Thyroid gland (tissue), 4 donors: ENCODE data around the gene TMEM175. TPM values are rescaled to one million over a fixed set of nuclear protein-coding genes. Genes with fewer than 3 reads are reported as not detected.

Experiments used
- DNase-seq, 2 donors: peaks; one replicate each; pipeline ENCODE4 v3.0.0-alpha.2; 2019
- H3K27ac ChIP-seq, 3 donors: fragments of 200-600 bp; sonication (generic); 1 replicate in 2 of 3; 2 replicates in 1 of 3; pipeline ENCODE4 v1.5.1; 2016 to 2019; ENCODE audit warnings: mild to moderate bottlenecking in 1 of 3, moderate library complexity in 1 of 3
- H3K27me3 ChIP-seq: fragments of 200-600 bp; sonication (generic); one replicate; pipeline ENCODE4 v1.5.1; 2019
- H3K36me3 ChIP-seq, 2 donors: fragments of 200-600 bp; sonication (generic); one replicate each; pipeline ENCODE4 v1.5.1; 2016 to 2019
- H3K4me1 ChIP-seq, 2 donors: fragments of 200-600 bp; sonication (generic); one replicate each; pipeline ENCODE4 v1.5.1; 2017 to 2019
- H3K4me3 ChIP-seq, 3 donors: fragments of 200-600 bp; sonication (generic); replicated peaks in 1 of 3; 1 replicate in 2 of 3; 2 replicates in 1 of 3; pipeline ENCODE4 v1.5.1; 2016; ENCODE audit warnings: mild to moderate bottlenecking in 1 of 3
- H3K9me3 ChIP-seq: fragments of 200-600 bp; sonication (generic); one replicate; pipeline ENCODE4 v1.5.1; 2017
- CTCF ChIP-seq, 6 experiments: fragments of 200-600 bp in 3 of 6; fragments of 450-650 bp in 3 of 6; sonication (generic) in 3 of 6; IDR thresholded peaks; one replicate each; pipeline ENCODE4 v1.5.1; 2016 to 2019; ENCODE audit warnings: antibody characterized with exemption in 6 of 6, mild to moderate bottlenecking in 2 of 6, inconsistent platforms in 1 of 6, moderate library complexity in 1 of 6
- POLR2A ChIP-seq, 2 donors: fragments of 450-650 bp; IDR thresholded peaks; one replicate each; pipeline ENCODE4 v1.6.1; 2017; ENCODE audit warnings: antibody characterized with exemption in 2 of 2, mild to moderate bottlenecking in 2 of 2, moderate library complexity in 1 of 2
- WGBS, 2 donors: methylation state at CpG; one replicate each; pipeline ENCODE4 v1.1.5; 2017; 5-methylcytosine and 5-hydroxymethylcytosine counted together
- intact Hi-C: fragments of 100-400 bp; cut with DNase I; formaldehyde crosslinking; loops from one replicate; pipeline ENCODE4 v1.15.1; 2023
- total RNA-seq, 4 donors: library from RNA; depleted of rRNA; stranded (reverse); fragments of >200 nt; gene quantifications; one replicate each; pipeline ENCODE4 v1.2.3, GENCODE V29; 2016

Gene TMEM175
- total RNA-seq, 4 donors from 2014 or later: 33.6 to 63.9 (median 40.4) TPM

DNA sequence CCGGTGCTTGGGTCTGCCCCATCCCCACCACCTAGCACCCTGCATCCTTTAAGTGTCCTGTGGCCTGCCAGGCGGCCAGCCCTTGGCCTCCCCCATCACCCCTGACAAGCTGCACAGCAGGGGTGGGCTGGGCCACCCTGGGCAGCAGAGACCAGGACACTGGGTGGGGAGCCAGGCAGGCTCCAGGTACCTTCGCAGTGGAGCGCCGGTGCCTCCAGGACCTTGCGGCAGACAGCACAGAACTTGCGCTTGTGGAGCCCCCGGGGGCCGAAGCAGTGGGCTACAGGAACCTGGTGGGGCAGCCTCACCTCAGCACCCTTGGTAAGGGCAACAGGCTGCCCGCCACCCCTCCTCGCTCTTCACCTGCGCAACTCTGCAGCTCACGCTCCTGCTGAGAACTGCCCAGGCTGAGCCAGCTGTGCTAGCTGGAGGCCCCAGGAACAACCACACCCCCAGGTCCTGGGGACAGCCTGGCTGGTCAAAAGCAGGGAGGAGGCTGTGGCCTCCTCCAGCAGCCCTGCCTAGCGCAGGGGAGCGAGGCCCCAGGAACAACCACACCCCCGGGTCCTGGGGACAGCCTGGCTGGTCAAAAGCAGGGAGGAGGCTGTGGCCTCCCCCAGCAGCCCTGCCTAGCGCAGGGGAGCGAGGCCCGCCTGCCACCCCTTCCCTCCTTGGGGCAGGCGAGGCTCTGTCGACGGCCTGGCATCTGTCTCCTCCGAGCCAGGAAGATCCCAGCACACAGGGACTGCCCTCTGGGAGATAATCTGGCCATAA is 36.5 kb downstream of the TMEM175 start:
- peaks cover 19% of the 10 kb centered on the region in 2 donors for H3K4me1 ChIP-seq
- no peaks in the 10 kb centered on the region for H3K27me3 ChIP-seq
- H3K36me3 ChIP-seq: no peaks in the 10 kb centered on the region
- DNase-seq: no peak
- H3K27ac ChIP-seq: no peak overlapping the region
- intact Hi-C loops: no loop called here
- no peaks in the 10 kb centered on the region for H3K9me3 ChIP-seq
- H3K4me3 ChIP-seq: no peak overlapping the region
- 87 to 92% methylated on average over 9 to 16 of the region's 23 CpGs for WGBS, 2 donors
- TF ChIP-seq CTCF (IDR thresholded peaks at IDR 0.05) (no peak), POLR2A (IDR thresholded peaks at IDR 0.05) (no peak)

DNA sequence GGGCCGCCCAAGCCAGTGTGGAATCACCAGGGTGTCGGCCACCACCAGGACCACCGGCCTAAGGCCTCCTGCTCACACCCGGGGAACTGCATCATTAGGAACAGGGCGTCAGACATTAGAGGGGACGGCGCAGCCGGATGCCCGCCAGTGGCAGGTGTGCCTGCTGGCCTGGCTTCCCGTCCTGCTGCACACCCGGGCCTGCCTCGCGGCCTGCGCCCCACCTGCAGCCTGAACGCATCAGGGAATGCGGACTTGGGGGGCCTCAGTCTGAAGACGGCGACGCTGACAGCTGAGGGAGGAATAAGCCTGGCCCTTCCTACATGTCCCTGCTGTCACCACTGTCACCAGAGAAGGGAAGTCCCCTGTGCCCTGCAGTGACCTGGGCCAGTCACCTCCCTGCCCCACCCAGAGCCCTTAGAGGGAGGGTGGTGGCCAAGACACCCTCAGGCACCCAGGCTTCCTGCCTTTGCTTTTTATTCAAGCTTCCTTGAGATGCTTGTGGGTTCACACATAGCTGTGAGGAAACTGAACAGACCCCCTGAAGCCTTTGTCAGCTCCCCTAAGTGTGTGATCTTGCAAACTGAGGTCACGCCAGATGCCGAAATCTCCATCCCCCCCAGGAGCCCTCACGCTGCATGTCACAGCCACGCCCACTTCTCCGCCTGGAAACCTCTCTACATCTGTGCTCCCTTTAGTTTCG is 37.9 kb downstream of the TMEM175 start:
- no peak overlapping the region for H3K27ac ChIP-seq
- TF ChIP-seq CTCF (IDR thresholded peaks at IDR 0.05) (no peak), POLR2A (IDR thresholded peaks at IDR 0.05) (no peak)
- no peak for DNase-seq
- H3K36me3 ChIP-seq: no peaks in the 10 kb centered on the region
- no peaks in the 10 kb centered on the region for H3K9me3 ChIP-seq
- intact Hi-C loops: no loop called here
- 89 to 96% methylated on average over 17 to 19 of the region's 25 CpGs for WGBS, 2 donors
- H3K4me3 ChIP-seq: no peak overlapping the region
- H3K4me1 ChIP-seq: peaks cover 19 to 21% of the 10 kb centered on the region in 2 donors
- no peaks in the 10 kb centered on the region for H3K27me3 ChIP-seq

DNA sequence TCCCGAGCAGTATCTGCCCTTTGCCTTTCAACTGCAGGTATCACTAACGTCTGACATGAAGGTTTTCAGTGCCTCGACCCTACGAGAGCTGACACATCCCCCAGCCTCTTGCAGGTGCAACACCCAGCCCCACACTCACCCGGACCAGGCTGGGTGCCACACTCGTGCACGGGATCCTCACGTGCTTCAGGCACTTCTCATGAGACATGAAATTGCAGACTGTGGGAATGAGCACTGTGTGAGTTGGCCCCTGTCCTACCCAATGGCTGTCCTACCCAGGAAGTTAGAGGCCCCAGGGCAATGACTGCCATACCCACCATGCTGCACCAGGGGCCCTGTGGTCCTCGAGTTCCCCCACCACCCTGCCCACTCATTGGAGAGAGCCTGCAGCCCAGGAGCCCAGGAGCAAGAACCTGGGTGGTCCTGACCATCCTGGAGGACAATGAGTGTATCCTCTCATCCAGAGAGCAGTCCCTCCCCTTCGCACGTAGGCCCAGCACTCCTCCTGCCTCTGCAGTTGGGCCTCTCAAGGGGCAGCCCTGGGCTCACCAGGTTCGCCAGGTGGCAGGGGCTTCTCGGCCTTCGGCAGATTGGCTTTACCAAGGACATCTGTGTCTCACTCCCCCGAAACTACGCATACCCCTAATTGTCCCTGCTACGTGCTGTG is 38.7 kb downstream of the TMEM175 start:
- WGBS, 2 donors: 86 to 87% methylated on average over 15 to 16 of the region's 17 CpGs

DNA sequence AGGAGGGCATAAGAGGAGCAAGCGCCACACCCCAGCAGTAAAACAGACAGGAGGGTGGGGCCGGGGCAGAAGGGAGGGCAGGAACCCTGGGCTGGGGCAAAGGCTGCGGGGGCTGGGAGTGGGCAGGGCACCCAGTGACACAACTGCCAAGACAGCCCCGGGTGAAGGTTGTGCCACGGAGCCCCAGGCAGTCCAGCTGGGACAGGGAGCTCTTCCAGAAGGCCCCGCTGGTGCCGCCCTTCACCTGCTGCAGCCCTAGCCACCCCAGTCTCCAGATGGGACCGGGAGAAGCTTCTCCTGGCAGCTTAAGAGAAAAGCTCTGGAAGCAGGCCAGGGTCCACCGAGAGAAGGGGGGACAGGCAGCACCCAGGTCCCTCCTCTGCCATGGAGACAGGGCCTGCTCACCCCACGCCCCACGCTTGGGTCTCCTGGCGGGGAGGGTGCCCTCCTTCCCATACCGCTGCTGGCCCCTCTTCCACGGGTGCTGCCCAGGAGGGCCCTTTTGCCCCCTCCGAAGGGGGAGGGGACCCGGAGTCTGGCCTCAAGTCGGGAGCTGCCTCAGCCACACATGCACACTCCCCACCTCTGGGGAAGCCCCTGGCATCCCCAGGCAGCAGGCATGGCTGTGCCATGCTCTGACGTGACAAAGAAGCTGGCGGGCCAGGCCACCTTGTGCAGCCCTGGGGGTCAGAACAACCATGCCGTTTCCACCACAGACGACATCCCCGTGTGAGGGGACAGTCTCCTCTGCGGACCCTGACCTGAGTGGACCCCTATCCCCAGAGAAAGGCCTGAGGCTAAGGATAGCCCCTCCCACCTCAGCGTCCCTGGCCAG is 39.6 kb downstream of the TMEM175 start:
- WGBS, 2 donors: 61 to 68% methylated on average over 5 to 10 of the region's 24 CpGs
- no peaks in the 10 kb centered on the region for H3K36me3 ChIP-seq
- peaks cover 19 to 21% of the 10 kb centered on the region in 2 donors for H3K4me1 ChIP-seq
- TF ChIP-seq POLR2A (IDR thresholded peaks at IDR 0.05): no peak
- TF ChIP-seq CTCF (IDR thresholded peaks at IDR 0.05): no peak
- H3K9me3 ChIP-seq: no peaks in the 10 kb centered on the region
- DNase-seq: no peak
- peak overlapping the region in 2 of 3 donors; percentile 70 to 72 for H3K4me3 ChIP-seq
- H3K27me3 ChIP-seq: no peaks in the 10 kb centered on the region
- H3K27ac ChIP-seq: no peak overlapping the region
- intact Hi-C loops: loop anchor here (2.0 kb wide), 1 partner anchor 39 kb away; the partner anchor contains the start of genes GAK and TMEM175

More for the DNA sequence above, 38.7 kb downstream of the TMEM175 start:
- Histone ChIP-seq H3K4me3 (no peak overlapping the region), H3K9me3 (no peaks in the 10 kb centered on the region), H3K36me3 (no peaks in the 10 kb centered on the region), H3K4me1 (peaks cover 19 to 21% of the 10 kb centered on the region in 2 donors), H3K27ac (no peak overlapping the region), H3K27me3 (no peaks in the 10 kb centered on the region)
- no peak for TF ChIP-seq CTCF (IDR thresholded peaks at IDR 0.05)
- no peak for TF ChIP-seq POLR2A (IDR thresholded peaks at IDR 0.05)
- no peak for DNase-seq
- intact Hi-C loops: no loop called here
